OCI-LY3 (cell line): ENCODE data around the gene GPR132.
"Not testable (repeated sequence)": the region's sequence is repeated elsewhere in the genome, so short reads cannot be mapped to it uniquely, and the experiment has no call there.

ENCODE experiments used
- H2AFZ ChIP-seq: fragments of 200-600, 300-600 bp; shearing (Covaris generic); 2 replicates; pipeline ENCODE4 v1.6.0; 2014; ENCODE audit warnings: antibody characterized with exemption, low read depth, low read length
- H3K27ac ChIP-seq: fragments of 200-600, 300-600 bp; sonication (generic); 2 replicates; pipeline ENCODE4 v1.5.1; 2014; ENCODE audit warnings: mild to moderate bottlenecking, low read length, moderate library complexity, mixed read lengths
- H3K27me3 ChIP-seq: fragments of 200-600, 300-600 bp; sonication (generic); 2 replicates; pipeline ENCODE4 v1.6.1; 2014; ENCODE audit warnings: low read depth, low read length, mixed read lengths
- H3K36me3 ChIP-seq: fragments of 200-600, 300-600 bp; sonication (generic); replicated peaks from 2 replicates; pipeline ENCODE3; 2014; ENCODE audit warnings: low read depth, low read length, mixed read lengths
- H3K4me1 ChIP-seq: fragments of 300-600, 200-600 bp; sonication (generic); 2 replicates; pipeline ENCODE4 v1.6.1; 2014; ENCODE audit warnings: low read length, mixed read lengths
- H3K4me2 ChIP-seq: fragments of 200-600, 300-600 bp; sonication (generic); 2 replicates; pipeline ENCODE4 v1.6.1; 2014; ENCODE audit warnings: low read length, mixed read lengths
- H3K4me3 ChIP-seq: fragments of 300-600, 200-600 bp; sonication (generic); 2 replicates; pipeline ENCODE4 v1.5.1; 2014; ENCODE audit warnings: antibody characterized with exemption, mild to moderate bottlenecking, low read length, moderate library complexity
- H3K79me2 ChIP-seq: fragments of 300-600, 200-600 bp; shearing (Covaris generic); 2 replicates; pipeline ENCODE4 v1.6.1; 2014; ENCODE audit warnings: mild to moderate bottlenecking, low read length, mixed read lengths
- H3K9ac ChIP-seq: fragments of 300-600, 200-600 bp; shearing (Covaris generic); 2 replicates; pipeline ENCODE4 v1.6.0; 2014; ENCODE audit warnings: mild to moderate bottlenecking, low read length, moderate library complexity
- H3K9me3 ChIP-seq: fragments of 200-600, 300-600 bp; shearing (Covaris generic); 2 replicates; pipeline ENCODE4 v1.6.1; 2014; ENCODE audit warnings: low read length, mixed read lengths; ENCODE audit not compliant: insufficient read depth
- H4K20me1 ChIP-seq: fragments of 200-600, 300-600 bp; sonication (generic); 2 replicates; pipeline ENCODE4 v1.6.1; 2016; ENCODE audit warnings: low read length, mixed read lengths; ENCODE audit not compliant: insufficient read depth
- EZH2phosphoT487 ChIP-seq: fragments of 200-600 bp; shearing (Covaris generic); IDR thresholded peaks from 2 replicates; pipeline ENCODE4 v1.6.1; 2018; ENCODE audit warnings: antibody characterized with exemption, mixed run types, low read depth
- TF ChIP-seq, protein P1 (sequence below): fragments of 200-600, 300-600 bp; sonication (generic); IDR thresholded peaks from 2 replicates; pipeline ENCODE4 v1.5.1; 2014; ENCODE audit warnings: antibody characterized with exemption, low read length, low read depth

The GPR132 gene

DNA sequence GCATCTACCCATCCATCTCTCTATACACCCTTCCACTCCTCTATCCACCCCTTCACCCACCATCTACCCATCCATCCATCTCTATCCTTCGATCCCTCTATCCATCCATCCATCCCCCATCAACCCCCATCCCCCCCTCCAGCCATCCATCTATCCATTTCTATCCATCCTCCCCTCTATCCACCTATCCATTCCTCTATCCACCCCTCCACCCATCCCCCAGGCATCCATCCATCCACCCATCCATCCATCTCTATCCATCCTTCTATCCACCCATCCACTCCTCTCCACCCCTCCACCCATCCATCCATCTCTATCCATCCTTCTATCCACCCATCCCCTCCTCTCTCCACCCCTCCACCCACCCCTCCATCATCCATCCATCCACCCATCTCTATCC lies 17.5 kb upstream of the GPR132 start:
- H4K20me1 ChIP-seq: no peaks in the 10 kb centered on the region
- no peaks in the 10 kb centered on the region for H3K36me3 ChIP-seq
- H3K9ac ChIP-seq: no peak overlapping the region
- no peak overlapping the region for H3K27ac ChIP-seq
- H3K9me3 ChIP-seq: no peaks in the 10 kb centered on the region
- H3K27me3 ChIP-seq: no peaks in the 10 kb centered on the region
- no peaks in the 10 kb centered on the region for H3K79me2 ChIP-seq
- H2AFZ ChIP-seq: no peak overlapping the region
- peaks cover 26% of the 10 kb centered on the region for H3K4me1 ChIP-seq
- H3K4me2 ChIP-seq: no peak overlapping the region
- no peak overlapping the region for H3K4me3 ChIP-seq
- no peak for TF ChIP-seq EZH2phosphoT487
- TF ChIP-seq, protein P1, sequence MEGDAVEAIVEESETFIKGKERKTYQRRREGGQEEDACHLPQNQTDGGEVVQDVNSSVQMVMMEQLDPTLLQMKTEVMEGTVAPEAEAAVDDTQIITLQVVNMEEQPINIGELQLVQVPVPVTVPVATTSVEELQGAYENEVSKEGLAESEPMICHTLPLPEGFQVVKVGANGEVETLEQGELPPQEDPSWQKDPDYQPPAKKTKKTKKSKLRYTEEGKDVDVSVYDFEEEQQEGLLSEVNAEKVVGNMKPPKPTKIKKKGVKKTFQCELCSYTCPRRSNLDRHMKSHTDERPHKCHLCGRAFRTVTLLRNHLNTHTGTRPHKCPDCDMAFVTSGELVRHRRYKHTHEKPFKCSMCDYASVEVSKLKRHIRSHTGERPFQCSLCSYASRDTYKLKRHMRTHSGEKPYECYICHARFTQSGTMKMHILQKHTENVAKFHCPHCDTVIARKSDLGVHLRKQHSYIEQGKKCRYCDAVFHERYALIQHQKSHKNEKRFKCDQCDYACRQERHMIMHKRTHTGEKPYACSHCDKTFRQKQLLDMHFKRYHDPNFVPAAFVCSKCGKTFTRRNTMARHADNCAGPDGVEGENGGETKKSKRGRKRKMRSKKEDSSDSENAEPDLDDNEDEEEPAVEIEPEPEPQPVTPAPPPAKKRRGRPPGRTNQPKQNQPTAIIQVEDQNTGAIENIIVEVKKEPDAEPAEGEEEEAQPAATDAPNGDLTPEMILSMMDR: no peak

DNA sequence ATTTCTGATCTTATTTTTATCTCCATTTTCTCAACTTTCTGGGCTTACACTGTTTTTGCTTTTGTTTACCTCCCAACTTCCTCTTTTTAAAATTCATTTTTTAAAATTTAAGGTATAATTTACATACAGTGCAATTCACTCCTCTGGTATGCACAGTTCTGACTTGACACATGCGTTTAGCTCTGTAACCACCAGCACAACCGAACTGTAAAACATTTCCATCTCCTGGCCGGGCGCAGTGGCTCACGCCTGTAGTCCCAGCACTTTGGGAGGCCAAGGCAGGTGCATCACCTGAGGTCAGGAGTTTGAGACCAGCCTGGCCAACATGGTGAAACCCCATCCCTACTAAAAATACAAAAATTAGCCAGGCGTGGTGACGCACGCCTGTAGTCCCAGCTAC lies 16.2 kb upstream of the GPR132 start:
- not testable (repeated sequence) for H3K9me3 ChIP-seq, H2AFZ ChIP-seq, H3K27me3 ChIP-seq, H3K27ac ChIP-seq, H3K36me3 ChIP-seq, H3K4me3 ChIP-seq, H3K9ac ChIP-seq, H4K20me1 ChIP-seq, H3K79me2 ChIP-seq, H3K4me2 ChIP-seq
- peaks cover 29% of the 10 kb centered on the region for H3K4me1 ChIP-seq

DNA sequence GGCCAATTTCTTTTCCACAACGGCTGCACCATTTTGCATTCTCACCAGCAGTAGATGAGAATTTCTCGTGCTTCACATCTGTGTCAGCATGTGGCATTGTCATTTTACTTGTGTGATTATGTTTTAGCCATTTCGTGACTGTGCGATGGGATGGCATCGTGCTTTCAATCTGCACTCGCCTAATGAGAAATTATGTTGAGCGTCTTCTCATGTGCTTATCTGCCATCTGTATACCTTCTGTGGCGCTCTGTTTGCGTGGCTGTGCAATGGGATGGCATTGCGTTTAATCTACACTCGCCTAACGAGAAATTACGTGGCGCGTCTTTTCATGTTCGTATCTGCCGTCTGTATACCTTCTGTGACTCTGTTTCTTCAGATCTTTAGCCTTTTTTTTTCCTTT lies 14.9 kb upstream of the GPR132 start:
- Histone ChIP-seq H3K9me3 (no peaks in the 10 kb centered on the region), H3K9ac (no peak overlapping the region), H3K36me3 (no peaks in the 10 kb centered on the region), H3K27ac (no peak overlapping the region), H2AFZ (no peak overlapping the region), H3K4me2 (no peak overlapping the region), H3K4me3 (no peak overlapping the region), H4K20me1 (no peaks in the 10 kb centered on the region), H3K27me3 (no peaks in the 10 kb centered on the region), H3K4me1 (peaks cover 27% of the 10 kb centered on the region), H3K79me2 (peaks cover 4% of the 10 kb centered on the region; the same call in 1 of the 2 replicates)
- TF ChIP-seq, protein P1: no peak
- TF ChIP-seq EZH2phosphoT487: no peak

DNA sequence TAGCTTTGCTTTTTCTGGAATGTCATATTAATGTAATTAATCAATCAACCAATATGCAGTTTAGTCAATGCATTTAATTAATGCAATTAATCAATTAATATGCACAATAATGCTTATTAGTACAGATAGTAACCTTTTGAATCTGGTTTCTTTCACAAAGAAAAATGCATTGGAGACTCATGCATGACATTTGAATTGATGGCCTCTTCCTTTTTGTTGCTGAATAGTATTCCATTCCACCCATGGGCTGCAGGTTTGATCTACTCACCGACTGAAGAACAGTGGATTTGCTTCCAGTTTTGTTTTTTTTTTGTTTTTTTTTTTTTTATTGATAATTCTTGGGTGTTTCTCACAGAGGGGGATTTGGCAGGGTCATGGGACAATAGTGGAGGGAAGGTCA lies 13.1 kb upstream of the GPR132 start:
- Histone ChIP-seq H3K27ac (no peak overlapping the region), H4K20me1 (no peaks in the 10 kb centered on the region), H3K4me1 (peaks cover 42% of the 10 kb centered on the region), H3K9me3 (no peaks in the 10 kb centered on the region), H3K4me3 (no peak overlapping the region), H3K4me2 (no peak overlapping the region), H3K9ac (no peak overlapping the region), H3K27me3 (no peaks in the 10 kb centered on the region), H3K36me3 (no peaks in the 10 kb centered on the region), H2AFZ (no peak overlapping the region), H3K79me2 (peaks cover 20% of the 10 kb centered on the region)
- TF ChIP-seq EZH2phosphoT487: no peak
- TF ChIP-seq, protein P1: no peak

DNA sequence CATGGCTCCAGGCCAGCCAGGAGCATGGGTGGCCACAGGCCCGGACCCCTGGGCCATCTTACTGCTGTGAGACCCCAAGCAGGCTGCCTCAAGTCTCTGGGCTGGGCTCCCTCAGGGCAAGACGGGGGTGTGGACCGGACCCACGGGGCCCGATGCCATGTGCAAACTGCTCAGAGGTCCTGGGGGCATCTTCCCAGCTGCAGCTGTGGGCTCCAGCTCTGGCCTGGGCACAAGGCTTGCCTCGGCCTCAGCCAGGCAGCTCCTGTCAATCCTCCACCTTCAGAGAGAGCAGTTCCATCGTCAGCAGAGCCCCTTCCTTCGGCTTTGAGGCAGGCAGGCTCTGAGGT lies 12.4 kb upstream of the GPR132 start:
- Histone ChIP-seq H3K36me3 (peaks cover 5% of the 10 kb centered on the region), H3K9ac (no peak overlapping the region), H3K4me2 (no peak overlapping the region), H4K20me1 (no peaks in the 10 kb centered on the region), H3K27me3 (no peaks in the 10 kb centered on the region), H3K4me3 (no peak overlapping the region), H3K9me3 (no peaks in the 10 kb centered on the region), H3K27ac (no peak overlapping the region), H2AFZ (no peak overlapping the region), H3K79me2 (peaks cover 27% of the 10 kb centered on the region), H3K4me1 (peaks cover 49% of the 10 kb centered on the region)
- TF ChIP-seq, protein P1: no peak
- no peak for TF ChIP-seq EZH2phosphoT487
